SK-N-SH (cell line): Measurements from ENCODE around the gene CAMK2D. TPM values are rescaled to one million over a fixed set of nuclear protein-coding genes. Genes with fewer than 3 reads are reported as not detected.

Experiments
- CTCF ChIA-PET: fragments of 300-600, 350-600 bp; formaldehyde crosslinking; extraction: SDS; loops from one replicate; lab custom pipeline; 2021; lab: Yijun Ruan, JAX
- POLR2A ChIA-PET: fragments of 350-600 bp; sonication (Branson Sonifier 250); formaldehyde crosslinking; extraction: SDS; loops from one replicate; lab custom pipeline; 2020; ENCODE audit warnings: antibody characterized with exemption, inconsistent platforms; lab: Yijun Ruan, JAX
- DNase-seq: peaks from one replicate; pipeline ENCODE4 v3.0.0; 2012
- H2AFZ ChIP-seq: fragments of 200-600 bp; sonication (generic); 2 replicates; pipeline ENCODE4 v1.8.1; 2016; ENCODE audit warnings: antibody characterized with exemption, mild to moderate bottlenecking, low read depth
- H3F3A ChIP-seq: fragments of 200-600 bp; sonication (generic); replicated peaks from 2 replicates; pipeline ENCODE3; 2016; ENCODE audit warnings: antibody characterized with exemption, mild to moderate bottlenecking; ENCODE audit not compliant: insufficient read depth
- H3K27ac ChIP-seq, 2 experiments: fragments of 200-500 bp in 1 of 2; fragments of 200-600 bp in 1 of 2; sonication (Bioruptor generic) in 1 of 2; sonication (generic), shearing (Covaris generic) in 1 of 2; 2 replicates each; pipeline versions ENCODE4 v1.5.1 to v1.6.1; 2014 to 2016; ENCODE audit warnings: low read depth in 2 of 2, inconsistent platforms in 1 of 2, low read length in 1 of 2, mild to moderate bottlenecking in 1 of 2, mixed read lengths in 1 of 2
- H3K27me3 ChIP-seq: fragments of 200-600 bp; sonication (generic), shearing (Covaris generic); 2 replicates; pipeline ENCODE4 v1.6.1; 2016; ENCODE audit warnings: mixed run types; ENCODE audit not compliant: insufficient read depth
- H3K36me3 ChIP-seq, 2 experiments: fragments of 200-500 bp in 1 of 2; fragments of 200-600 bp in 1 of 2; sonication (Bioruptor generic) in 1 of 2; sonication (generic) in 1 of 2; replicated peaks in 1 of 2; 2 replicates each; pipeline versions ENCODE3 to v1.5.1; 2014 to 2016; ENCODE audit warnings: low read length in 1 of 2, mild to moderate bottlenecking in 1 of 2; ENCODE audit not compliant: insufficient read depth in 2 of 2, control insufficient read depth in 1 of 2
- H3K4me1 ChIP-seq, 2 experiments: fragments of 200-500 bp in 1 of 2; fragments of 200-600 bp in 1 of 2; sonication (Bioruptor generic) in 1 of 2; sonication (generic), shearing (Covaris generic) in 1 of 2; 2 replicates each; pipeline versions ENCODE4 v1.5.1 to v1.6.1; 2014 to 2016; ENCODE audit warnings: low read depth in 1 of 2, low read length in 1 of 2, mixed run types in 1 of 2; ENCODE audit not compliant: insufficient read depth in 2 of 2, control insufficient read depth in 1 of 2
- H3K4me2 ChIP-seq: fragments of 200-600 bp; sonication (generic), shearing (Covaris generic); 2 replicates; pipeline ENCODE4 v1.6.1; 2017; ENCODE audit warnings: mixed run types
- H3K4me3 ChIP-seq, 2 experiments: fragments of 200-500 bp in 1 of 2; fragments of 200-600 bp in 1 of 2; sonication (Bioruptor generic) in 1 of 2; sonication (generic), shearing (Covaris generic) in 1 of 2; 2 replicates each; pipeline versions ENCODE4 v1.5.1 to v1.8.1; 2014 to 2016; ENCODE audit warnings: low read depth in 2 of 2, inconsistent platforms in 1 of 2, low read length in 1 of 2, mild to moderate bottlenecking in 1 of 2, mixed read lengths in 1 of 2, moderate library complexity in 1 of 2
- H3K79me2 ChIP-seq: fragments of 200-600 bp; sonication (generic); 2 replicates; pipeline ENCODE4 v1.8.1; 2017; ENCODE audit warnings: mild to moderate bottlenecking; ENCODE audit not compliant: insufficient read depth
- H3K9ac ChIP-seq: fragments of 200-600 bp; sonication (generic); 2 replicates; pipeline ENCODE4 v1.6.1; 2017; ENCODE audit warnings: mixed run types
- H3K9me2 ChIP-seq: fragments of 200-600 bp; sonication (generic); 2 replicates; pipeline ENCODE4 v1.6.1; 2017; ENCODE audit warnings: mixed run types
- H3K9me3 ChIP-seq: fragments of 200-600 bp; sonication (generic); 2 replicates; pipeline ENCODE4 v1.6.1; 2017; ENCODE audit warnings: mixed run types, mild to moderate bottlenecking, moderate library complexity
- H4K20me1 ChIP-seq: fragments of 200-600 bp; sonication (generic); 2 replicates; pipeline ENCODE4 v1.6.1; 2017; ENCODE audit warnings: mild to moderate bottlenecking, mixed run types; ENCODE audit not compliant: insufficient read depth
- CTCF ChIP-seq: fragments of 200-600 bp; sonication (generic); IDR thresholded peaks from 2 replicates; pipeline ENCODE4 v1.6.1; 2017; ENCODE audit warnings: antibody characterized with exemption, mild to moderate bottlenecking, moderate library complexity
- FOXJ3 ChIP-seq: sonication (generic); formaldehyde crosslinking; IDR thresholded peaks from 2 replicates; pipeline ENCODE4 v1.5.1; 2020; ENCODE audit warnings: mild to moderate bottlenecking, missing genetic modification reagents
- FOXM1 ChIP-seq: IDR thresholded peaks from 2 replicates; pipeline ENCODE4 v1.4.0; 2012; ENCODE audit warnings: low read depth, mild to moderate bottlenecking
- GABPA ChIP-seq: IDR thresholded peaks from 2 replicates; pipeline ENCODE4 v1.4.0; 2012; ENCODE audit warnings: low read depth, mild to moderate bottlenecking
- GATA2 ChIP-seq: sonication (generic); formaldehyde crosslinking; IDR thresholded peaks from 2 replicates; pipeline ENCODE4 v1.5.0; 2020; ENCODE audit warnings: mild to moderate bottlenecking, missing genetic modification reagents
- MAX ChIP-seq: IDR thresholded peaks from 2 replicates; pipeline ENCODE4 v1.4.0; 2012; ENCODE audit warnings: low read depth
- MXI1 ChIP-seq: IDR thresholded peaks from 2 replicates; pipeline ENCODE4 v1.6.1; 2012; ENCODE audit warnings: mild to moderate bottlenecking, low read depth, low read length, improper control_type of control experiment
- POLR2AphosphoS5 ChIP-seq: IDR thresholded peaks from 2 replicates; pipeline ENCODE4 v1.6.1; 2012; ENCODE audit warnings: low read depth, low read length
- RAD21 ChIP-seq: IDR thresholded peaks from 2 replicates; pipeline ENCODE4 v1.6.1; 2012; ENCODE audit warnings: mild to moderate bottlenecking, low read length
- RXRA ChIP-seq: IDR thresholded peaks from 2 replicates; pipeline ENCODE4 v1.4.0; 2012; ENCODE audit warnings: low read depth, mild to moderate bottlenecking, borderline replicate concordance
- SMC3 ChIP-seq: IDR thresholded peaks from 2 replicates; pipeline ENCODE4 v1.6.1; 2012; ENCODE audit warnings: low read depth, low read length, improper control_type of control experiment
- TAF1 ChIP-seq: IDR thresholded peaks from 2 replicates; pipeline ENCODE4 v1.6.1; 2012; ENCODE audit warnings: low read depth, mild to moderate bottlenecking, low read length, moderate library complexity, borderline replicate concordance
- USF2 ChIP-seq: fragments of 150-350 bp; IDR thresholded peaks from 2 replicates; pipeline ENCODE4 v1.6.1; 2017; ENCODE audit warnings: antibody characterized with exemption, low read length, low read depth, borderline replicate concordance
- YY1 ChIP-seq: IDR thresholded peaks from 2 replicates; pipeline ENCODE4 v1.4.0; 2012; ENCODE audit warnings: low read depth, mild to moderate bottlenecking
- WGBS: methylation state at CpG from one replicate; pipeline ENCODE4 v1.1.6; 2017; ENCODE audit warnings: low lambda C conversion rate; 5-methylcytosine and 5-hydroxymethylcytosine counted together
- polyA plus RNA-seq, 3 experiments: library from polyadenylated mRNA; depleted of rRNA; stranded (reverse); fragments of >200 nt; gene quantifications; 2 replicates each; pipeline ENCODE4 v1.2.3, GENCODE V29; 2012

The CAMK2D gene
- polyA plus RNA-seq, 1 of the 3 experiments (the other 2 are of a cell fraction): 17.0 TPM

GRCh38 chr4:113565702-113566012, 195.9 kb downstream of the CAMK2D start:
- no peak overlapping the region for H3K4me2 ChIP-seq
- no peak overlapping the region for H3K9ac ChIP-seq
- peaks cover 19% of the 10 kb centered on the region for H3K79me2 ChIP-seq
- no peak overlapping the region for H2AFZ ChIP-seq
- 0 out of 2 replicates have a peak, but pooled peaks cover 4% of the 10 kb centered on the region for H3K9me2 ChIP-seq
- peaks cover 10% of the 10 kb centered on the region; the same call in 1 of the 2 replicates for H4K20me1 ChIP-seq
- no peaks in the 10 kb centered on the region for H3K9me3 ChIP-seq
- H3K36me3 ChIP-seq: peaks cover 0 to 24% of the 10 kb centered on the region in 2 experiments
- H3F3A ChIP-seq: peaks cover 4% of the 10 kb centered on the region
- ChIA-PET CTCF (no interaction called here), POLR2A (no interaction called here)
- TF ChIP-seq TAF1 (no peak), GATA2 (0 out of 2 replicates have a peak, but pooled peaks have one; percentile 18)
- no peaks in the 10 kb centered on the region for H3K27me3 ChIP-seq
- no peak for DNase-seq
- peaks cover 3 to 27% of the 10 kb centered on the region in 2 experiments; a peak in 3 of 4 replicates for H3K4me1 ChIP-seq
- no peak overlapping the region for H3K4me3 ChIP-seq
- H3K27ac ChIP-seq: no peak overlapping the region

- H3K4me2 ChIP-seq: peak overlapping the region; percentile 18; the same call in 1 of the 2 replicates
- TF ChIP-seq GABPA: no peak
- no peak for TF ChIP-seq FOXM1
- TF ChIP-seq POLR2AphosphoS5: no peak
- no peak for TF ChIP-seq USF2
- no peak for TF ChIP-seq MAX
- TF ChIP-seq SMC3: no peak
- no peak for TF ChIP-seq RAD21
- TF ChIP-seq RXRA: no peak
- TF ChIP-seq GATA2: no peak
- no peak for TF ChIP-seq YY1
- TF ChIP-seq MXI1: no peak
- no peak for TF ChIP-seq FOXJ3 (CRISPR knock-in tag)
- no peak for TF ChIP-seq CTCF
Measured at GRCh38 chr4:113564493-113564892, 197.0 kb downstream of the CAMK2D start.

More at GRCh38 chr4:113564493-113564892, 197.0 kb downstream of the CAMK2D start:
- H3K4me1 ChIP-seq: peaks cover 3 to 31% of the 10 kb centered on the region in 2 experiments; a peak in 3 of 4 replicates
- DNase-seq: no peak
- 98% methylated on average over 3 of the region's 3 CpGs for WGBS
- no peaks in the 10 kb centered on the region for H3K9me2 ChIP-seq
- H4K20me1 ChIP-seq: peaks cover 10% of the 10 kb centered on the region; the same call in 1 of the 2 replicates
- H3K27me3 ChIP-seq: no peaks in the 10 kb centered on the region
- no peaks in the 10 kb centered on the region for H3K9me3 ChIP-seq
- H3K27ac ChIP-seq: 0 out of 4 replicates have a peak overlapping the region, but pooled peaks of 1 of the 2 experiments have one; percentile 9
- peaks cover 3 to 21% of the 10 kb centered on the region in 2 experiments for H3K36me3 ChIP-seq
- no peaks in the 10 kb centered on the region for H3F3A ChIP-seq
- H3K4me3 ChIP-seq: no peak overlapping the region
- H2AFZ ChIP-seq: no peak overlapping the region
- ChIA-PET POLR2A (no interaction called here), CTCF (interaction anchor here (1.1 to 1.7 kb wide), 3 partner anchors 12 to 120 kb away, joined by 3 to 7 read pairs (median 4); no protein-coding TSS in a partner anchor)
- peaks cover 11% of the 10 kb centered on the region; the same call in 1 of the 2 replicates for H3K79me2 ChIP-seq
- H3K9ac ChIP-seq: no peak overlapping the region
